Endothelial cell of umbilical vein (primary cell): Measurements from ENCODE around the gene STAU1. TPM values are rescaled to one million over a fixed set of nuclear protein-coding genes. Genes with fewer than 3 reads are reported as not detected.
"Not testable (repeated sequence)": the region's sequence is repeated elsewhere in the genome, so short reads cannot be mapped to it uniquely, and the experiment has no call there.

ENCODE experiments used
- BruUV-seq: library from RNA; stranded (reverse); fragments of 400-500 nt; replicated peaks from 2 replicates; lab custom pipeline; 2021; lab: Mats Ljungman, UMichigan
- CTCF ChIA-PET: fragments of 300-600, 350-600 bp; sonication (Branson Sonifier 250); formaldehyde crosslinking; loops from one replicate; lab custom pipeline; 2021; ENCODE audit warnings: antibody characterized with exemption, inconsistent platforms; lab: Charles Lee
- POLR2A ChIA-PET: fragments of 300-600, 350-600 bp; sonication (Branson Sonifier 250); formaldehyde crosslinking; loops from one replicate; lab custom pipeline; 2021; ENCODE audit warnings: antibody characterized with exemption, inconsistent platforms; lab: Charles Lee
- DNase-seq: peaks from one replicate; pipeline ENCODE4 v3.0.0-alpha.2; 2011; ENCODE audit warnings: low read depth, low spot score
- FAIRE-seq: peaks from 2 replicates; lab custom pipeline; 2011; peaks lifted over from hg19 to GRCh38; lab: Jason Lieb, UNC
- H2AFZ ChIP-seq: 2 replicates; pipeline ENCODE4 v1.6.0; 2012; ENCODE audit warnings: low read depth, low read length, control low read depth, inconsistent platforms
- H3K27ac ChIP-seq: 2 replicates; pipeline ENCODE4 v1.5.1; 2011; ENCODE audit warnings: low read depth, mild to moderate bottlenecking, control low read depth, low read length, moderate library complexity; ENCODE audit not compliant: insufficient read depth
- H3K27me3 ChIP-seq, 2 experiments: 2 replicates each; pipeline versions ENCODE4 v1.6.0 to v1.6.1; 2011; ENCODE audit warnings: low read length in 2 of 2, mixed read lengths in 1 of 2; ENCODE audit not compliant: control insufficient read depth in 2 of 2, insufficient read depth in 2 of 2
- H3K36me3 ChIP-seq, 2 experiments: 2 replicates in 1 of 2; 3 replicates in 1 of 2; pipeline ENCODE4 v1.5.1; 2011; ENCODE audit warnings: low read length in 2 of 2, mild to moderate bottlenecking in 1 of 2, moderate library complexity in 1 of 2; ENCODE audit not compliant: control insufficient read depth in 2 of 2, insufficient read depth in 2 of 2; ENCODE audit errors: extremely low read depth in 1 of 2
- H3K4me1 ChIP-seq: 3 replicates; pipeline ENCODE4 v1.5.1; 2011; ENCODE audit warnings: mild to moderate bottlenecking, low read length; ENCODE audit not compliant: control insufficient read depth, insufficient read depth; ENCODE audit errors: extremely low read depth
- H3K4me2 ChIP-seq: 2 replicates; pipeline ENCODE4 v1.6.1; 2011; ENCODE audit warnings: low read length, control low read depth, mixed read lengths; ENCODE audit not compliant: insufficient read depth
- H3K4me3 ChIP-seq, 3 experiments: fragments of 200-600 bp in 1 of 3; sonication (generic), shearing (Covaris generic) in 1 of 3; replicated peaks in 1 of 3; 2 replicates each; pipeline ENCODE4 v1.5.1; 2011 to 2016; ENCODE audit warnings: control low read depth in 3 of 3, low read length in 3 of 3, mild to moderate bottlenecking in 2 of 3, inconsistent platforms in 1 of 3, low read depth in 1 of 3, moderate library complexity in 1 of 3; ENCODE audit not compliant: insufficient read depth in 1 of 3
- H3K79me2 ChIP-seq: 2 replicates; pipeline ENCODE4 v1.6.0; 2012; ENCODE audit warnings: low read length, inconsistent platforms; ENCODE audit not compliant: control insufficient read depth, insufficient read depth
- H3K9ac ChIP-seq: replicated peaks from 2 replicates; pipeline ENCODE3; 2011; ENCODE audit warnings: low read length, control low read depth; ENCODE audit not compliant: insufficient read depth; ENCODE audit errors: extremely low read depth
- H3K9me1 ChIP-seq: replicated peaks from 3 replicates; pipeline ENCODE4 v1.6.0; 2011; ENCODE audit warnings: mild to moderate bottlenecking, low read length; ENCODE audit not compliant: control insufficient read depth, insufficient read depth; ENCODE audit errors: extremely low read depth
- H3K9me3 ChIP-seq: replicated peaks from 2 replicates; pipeline ENCODE4 v1.5.1; 2012; ENCODE audit warnings: low read length, inconsistent platforms; ENCODE audit not compliant: control insufficient read depth, insufficient read depth
- H4K20me1 ChIP-seq: replicated peaks from 2 replicates; pipeline ENCODE3; 2011; ENCODE audit warnings: mild to moderate bottlenecking, low read length; ENCODE audit not compliant: control insufficient read depth, insufficient read depth; ENCODE audit errors: extremely low read depth
- CTCF ChIP-seq, 2 donors: IDR thresholded peaks; 1 replicate in 1 of 2; 2 replicates in 1 of 2; pipeline ENCODE4 v1.5.1; 2011; ENCODE audit warnings: low read length in 2 of 2, mild to moderate bottlenecking in 2 of 2, moderate library complexity in 2 of 2, control low read depth in 1 of 2, inconsistent platforms in 1 of 2, low read depth in 1 of 2; ENCODE audit not compliant: insufficient read depth in 1 of 2; ENCODE audit errors: extremely low read depth in 1 of 2
- EZH2 ChIP-seq: IDR thresholded peaks from 2 replicates; pipeline ENCODE4 v1.6.1; 2012; ENCODE audit warnings: borderline replicate concordance, low read depth, mild to moderate bottlenecking, moderate library complexity, low read length, inconsistent platforms; ENCODE audit not compliant: severe bottlenecking
- FOS ChIP-seq: IDR thresholded peaks from 2 replicates; pipeline ENCODE4 v1.6.1; 2011; ENCODE audit warnings: mild to moderate bottlenecking, low read length, moderate library complexity, borderline replicate concordance; ENCODE audit not compliant: insufficient read depth
- GATA2 ChIP-seq: IDR thresholded peaks from 2 replicates; pipeline ENCODE4 v1.7.0; 2011; ENCODE audit warnings: low read depth, mild to moderate bottlenecking, moderate library complexity, mixed read lengths, low read length; ENCODE audit not compliant: insufficient read length, insufficient read depth
- JUN ChIP-seq: IDR thresholded peaks from 2 replicates; pipeline ENCODE4 v1.6.1; 2011; ENCODE audit warnings: borderline replicate concordance, low read depth; ENCODE audit not compliant: insufficient read length, insufficient read depth
- MAX ChIP-seq: IDR thresholded peaks from 2 replicates; pipeline ENCODE4 v1.6.1; 2011; ENCODE audit not compliant: insufficient read depth, insufficient read length
- MYC ChIP-seq: IDR thresholded peaks from one replicate; pipeline ENCODE4 v1.6.1; 2011; ENCODE audit warnings: mild to moderate bottlenecking, low read depth, low read length
- POLR2A ChIP-seq: IDR thresholded peaks from 2 replicates; pipeline ENCODE4 v1.6.1; 2012; ENCODE audit warnings: low read depth, mild to moderate bottlenecking, control low read depth, low read length
- POLR2AphosphoS5 ChIP-seq: IDR thresholded peaks from 2 replicates; pipeline ENCODE4 v1.6.1; 2012; ENCODE audit warnings: low read depth, mild to moderate bottlenecking, control low read depth, low read length, moderate library complexity; ENCODE audit not compliant: insufficient read depth
- dilution Hi-C: fragments of 300-500 bp; cut with MboI; formaldehyde crosslinking; loops from one replicate; pipeline ENCODE4 v1.15.0; 2019; ENCODE audit warnings: low sequenced_read_pairs; ENCODE audit not compliant: extremely low pct_ligation_motif_present
- intact Hi-C: fragments of 100-400 bp; cut with micrococcal nuclease; formaldehyde crosslinking; loops from one replicate; pipeline ENCODE4 v1.10.0; 2022
- polyA plus RNA-seq, 4 experiments: library from polyadenylated mRNA; depleted of rRNA in 3 of 4; stranded (reverse) in 3 of 4; unstranded in 1 of 4; fragments of >200 nt; gene quantifications; 2 replicates each; pipeline versions ENCODE4 v1.2.1 to v1.2.3, GENCODE V29; 2011 to 2012; ENCODE audit warnings: missing spikeins in 1 of 4
- total RNA-seq: library from RNA; stranded (reverse); gene quantifications from 2 replicates; pipeline ENCODE4 v1.2.3, GENCODE V29; 2021

STAU1 gene
- total and polyA plus RNA-seq, 2 donors (not counting 3 experiments of a cell fraction or from before 2014, with no cell fraction given): 53.1 to 98.1 TPM

GRCh38 chr20:49106328-49106727 lies 81.8 kb downstream of the STAU1 start:
- Histone ChIP-seq H3K4me1 (no peaks in the 10 kb centered on the region), H3K36me3 (peaks cover 10 to 14% of the 10 kb centered on the region in 2 experiments), H3K9me1 (no peaks in the 10 kb centered on the region), H3K9me3 (no peaks in the 10 kb centered on the region), H3K79me2 (no peaks in the 10 kb centered on the region), H3K4me3 (no peak overlapping the region), H3K4me2 (no peak overlapping the region), H4K20me1 (no peaks in the 10 kb centered on the region), H2AFZ (no peak overlapping the region), H3K27me3 (no peaks in the 10 kb centered on the region), H3K27ac (no peak overlapping the region), H3K9ac (no peak overlapping the region)
- DNase-seq: no peak
- TF ChIP-seq EZH2 (no peak), JUN (no peak), MAX (no peak), CTCF (IDR thresholded peaks at IDR 0.05; ENCODE audit: extremely low read depth in 1 of 2, insufficient read depth in 1 of 2, low read depth in 1 of 2, low read length in 2 of 2) (no peak), POLR2A (no peak), FOS (no peak), GATA2 (no peak), POLR2AphosphoS5 (no peak), MYC (no peak)
- ChIA-PET CTCF (no interaction called here), POLR2A (no interaction called here)
- no TSS peak for BruUV-seq
- dilution Hi-C loops (no loop called here), intact Hi-C loops (no loop called here)
- FAIRE-seq: no peak

GRCh38 chr20:49104979-49105547 lies 83.1 kb downstream of the STAU1 start:
- H3K4me1 ChIP-seq, H4K20me1 ChIP-seq, POLR2A ChIA-PET, H3K79me2 ChIP-seq, CTCF ChIA-PET, H3K4me3 ChIP-seq, H3K27ac ChIP-seq, H3K9me3 ChIP-seq, DNase-seq, dilution Hi-C loops, H3K27me3 ChIP-seq, H3K4me2 ChIP-seq, H3K9me1 ChIP-seq, H2AFZ ChIP-seq, BruUV-seq, intact Hi-C loops, H3K9ac ChIP-seq: not testable (repeated sequence)
- peak; percentile 18 for FAIRE-seq
- peaks cover 13 to 16% of the 10 kb centered on the region in 2 experiments for H3K36me3 ChIP-seq
